ENCODE results near the gene CREB5.

The CREB5 gene

DNA sequence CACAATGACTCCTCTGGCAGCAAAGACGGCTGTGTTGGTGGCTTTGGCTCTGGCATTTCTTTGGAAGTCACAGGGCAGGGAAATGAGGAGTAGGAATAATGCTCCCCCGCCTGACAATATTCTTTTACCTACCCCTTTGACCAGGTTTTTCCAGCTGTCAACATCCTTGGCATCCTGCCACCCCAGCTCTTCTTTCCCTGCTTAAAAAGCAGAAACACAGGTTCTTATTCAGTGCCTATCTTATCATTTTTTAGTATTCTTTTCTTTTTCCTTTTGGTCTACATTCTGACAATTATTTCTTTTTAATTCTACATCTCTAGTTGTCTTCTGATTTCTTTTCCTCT is 97.7 kb downstream of the CREB5 start:
- no peak for DNase-seq (ENCODE audit: low read depth, low spot score)

- no peak for DNase-seq (ENCODE audit: low read depth, low spot score)
These were observed 100.5 kb downstream of the CREB5 start for GRCh38 chr7:28512668-28513440.

DNA sequence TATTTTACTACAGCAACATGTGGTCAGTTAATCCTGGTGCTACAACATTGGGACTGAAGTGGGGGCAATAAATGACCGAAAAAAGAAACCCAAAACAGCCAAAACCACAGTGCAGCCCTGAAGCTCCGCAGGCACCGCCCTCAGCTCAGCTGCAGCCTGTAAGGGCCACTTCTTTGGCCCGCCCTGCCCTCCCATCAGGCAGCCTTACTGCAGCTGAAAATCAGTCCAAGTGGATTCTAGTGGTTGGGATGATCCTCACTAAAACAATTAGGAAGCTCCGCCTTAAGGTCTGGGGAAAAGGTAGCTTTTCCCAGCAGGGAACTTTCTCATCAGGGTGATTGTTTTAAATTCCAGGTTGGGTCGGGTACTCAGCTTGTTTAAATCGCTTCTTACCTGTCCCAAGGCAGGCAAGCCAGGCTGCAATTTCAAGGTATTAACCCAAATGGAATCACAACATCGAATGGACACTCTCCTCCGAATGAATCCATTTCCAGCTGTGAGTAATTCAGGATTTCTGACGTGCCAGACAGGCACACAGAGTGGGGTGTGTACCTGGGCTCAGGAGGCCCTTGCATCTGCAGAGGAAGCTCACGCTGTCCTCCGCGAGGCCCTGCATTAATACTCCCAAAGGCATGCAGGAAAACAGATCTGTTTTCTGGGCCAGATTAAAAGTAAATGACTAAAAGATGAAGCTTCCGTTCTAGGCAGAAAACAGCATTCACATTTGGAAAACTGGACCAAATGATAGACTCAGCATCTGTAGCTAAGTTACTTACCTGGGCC is 104.3 kb downstream of the CREB5 start:
- peak; percentile 78 for DNase-seq (ENCODE audit: low read depth, low spot score)

GRCh38 chr7:28517206-28517605 is 104.9 kb downstream of the CREB5 start:
- DNase-seq (ENCODE audit: low read depth, low spot score) = peak; percentile 25

- DNase-seq (ENCODE audit: low read depth, low spot score) = no peak
These were observed 105.3 kb downstream of the CREB5 start for GRCh38 chr7:28517606-28518005.

DNA sequence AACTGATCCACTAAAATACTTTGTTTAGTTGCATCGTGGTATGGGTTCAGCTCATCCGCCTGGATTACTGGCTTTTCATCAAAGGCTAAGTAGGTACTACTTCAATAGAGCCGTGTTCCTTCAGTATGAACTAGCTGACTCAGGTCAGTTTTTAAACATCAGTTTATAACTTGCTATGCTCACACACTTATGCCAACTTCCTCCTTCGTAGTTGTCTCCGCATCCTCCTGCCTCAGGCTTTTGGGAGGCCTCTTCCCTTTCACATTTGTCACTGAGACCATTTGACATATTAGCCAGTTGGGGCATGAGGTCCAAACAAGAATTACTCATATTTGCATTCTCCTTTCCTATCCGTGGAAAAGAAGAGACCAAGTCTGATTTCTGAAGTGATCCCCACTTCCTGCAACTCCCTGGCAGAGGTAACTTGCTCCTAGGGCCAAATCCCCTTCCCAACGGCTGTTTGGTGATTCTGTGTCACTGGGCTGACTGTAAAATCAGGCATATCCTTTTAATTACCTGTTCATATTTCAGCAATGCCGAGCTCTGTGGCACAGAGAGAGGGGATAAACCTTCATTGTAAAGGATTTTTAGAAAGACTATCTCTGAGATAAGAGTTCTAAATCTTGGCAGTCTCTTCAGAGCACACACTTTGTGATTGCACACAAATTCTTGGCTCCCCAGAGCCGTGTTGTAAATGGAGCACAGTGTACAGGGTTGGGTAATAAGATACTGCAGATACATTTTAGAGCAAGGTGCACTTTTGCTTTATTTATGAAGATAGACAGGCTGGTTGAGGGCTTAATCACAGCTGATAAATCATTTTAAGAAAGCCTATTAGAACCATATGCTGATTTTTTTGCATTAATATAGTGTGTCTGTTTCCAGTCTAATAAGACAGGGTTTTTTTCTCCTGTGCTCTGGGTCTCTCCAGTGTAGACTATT is 108.0 kb downstream of the CREB5 start:
- no peak for DNase-seq (ENCODE audit: low read depth, low spot score)

- no peak for DNase-seq (ENCODE audit: low read depth, low spot score)
These were observed 112.7 kb downstream of the CREB5 start for GRCh38 chr7:28524978-28525377.

DNA sequence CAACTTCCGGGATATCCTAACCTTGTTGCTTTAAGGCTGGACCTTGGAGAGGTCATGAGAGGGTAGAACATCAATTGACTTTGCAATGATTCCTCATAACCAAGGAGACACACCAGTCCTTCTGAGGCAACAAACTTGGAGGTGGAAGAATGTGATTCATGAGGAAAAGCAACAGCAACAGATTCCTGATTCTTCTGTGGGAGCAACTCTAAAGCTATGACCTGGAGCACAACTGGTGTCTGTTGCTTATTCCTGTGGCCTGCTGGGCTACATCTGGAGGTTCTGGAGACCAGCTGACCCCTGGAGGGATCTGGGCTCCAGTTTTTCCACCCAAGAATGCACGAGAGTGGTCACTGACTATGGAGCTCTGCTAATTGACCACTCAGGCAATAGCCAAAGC is 116.6 kb downstream of the CREB5 start:
- DNase-seq (ENCODE audit: low read depth, low spot score) = no peak

- DNase-seq (ENCODE audit: low read depth, low spot score) = no peak
These were observed 117.4 kb downstream of the CREB5 start for GRCh38 chr7:28529755-28530154.

DNA sequence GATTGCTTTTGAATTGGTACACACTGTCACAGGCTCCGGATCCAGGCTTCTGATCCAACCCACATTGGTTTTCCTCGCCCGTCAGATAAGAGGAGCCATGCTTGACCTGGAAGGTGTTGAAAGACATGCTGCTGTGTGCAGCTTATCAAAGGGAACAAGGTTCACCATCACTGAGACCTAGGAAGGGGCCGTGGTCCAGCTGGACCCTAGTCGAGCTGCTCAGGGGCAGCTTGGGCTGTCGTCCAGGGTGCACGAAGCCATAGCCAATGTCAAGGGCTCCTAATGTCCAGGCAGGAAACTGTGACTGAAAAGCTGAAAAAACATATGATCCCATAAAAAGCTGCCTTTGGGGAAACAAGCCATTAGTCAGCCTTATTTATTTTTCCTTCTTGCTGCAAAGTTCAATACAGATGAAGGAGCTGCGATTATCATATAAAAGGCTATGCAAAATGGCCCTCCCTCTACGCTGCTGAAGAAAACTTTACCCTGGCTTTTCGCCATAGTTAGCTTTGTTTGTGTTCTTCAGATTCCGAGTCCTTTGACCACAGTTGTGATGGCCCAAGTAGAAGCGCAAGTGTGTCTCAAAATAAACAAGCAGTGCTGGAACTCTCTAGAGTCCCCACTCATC is 118.0 kb downstream of the CREB5 start:
- DNase-seq (ENCODE audit: low read depth, low spot score) = no peak

- no peak for DNase-seq (ENCODE audit: low read depth, low spot score)
These were observed 118.5 kb downstream of the CREB5 start for GRCh38 chr7:28530803-28531175.

GRCh38 chr7:28531291-28531690 is 119.0 kb downstream of the CREB5 start:
- no peak for DNase-seq (ENCODE audit: low read depth, low spot score)

DNA sequence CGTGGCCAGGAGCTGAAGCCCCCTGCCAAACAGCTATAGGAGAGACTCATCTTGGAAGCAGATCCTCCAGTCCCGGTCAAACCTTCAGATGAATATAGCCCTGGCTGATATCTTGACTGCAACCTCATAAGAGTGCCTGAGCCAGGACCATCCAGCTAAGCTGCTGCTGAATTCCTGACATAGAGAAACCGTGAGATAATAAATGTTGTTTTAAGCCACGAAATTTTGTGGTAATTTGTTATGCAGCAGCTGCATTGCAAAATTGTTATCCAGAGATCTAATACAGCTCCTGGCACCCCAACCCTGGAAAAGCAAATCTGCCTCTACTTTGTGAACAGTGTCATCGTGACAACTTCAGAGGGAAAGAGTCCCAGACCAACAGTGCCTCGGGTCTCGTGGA is 119.9 kb downstream of the CREB5 start:
- DNase-seq (ENCODE audit: low read depth, low spot score) = no peak

DNA sequence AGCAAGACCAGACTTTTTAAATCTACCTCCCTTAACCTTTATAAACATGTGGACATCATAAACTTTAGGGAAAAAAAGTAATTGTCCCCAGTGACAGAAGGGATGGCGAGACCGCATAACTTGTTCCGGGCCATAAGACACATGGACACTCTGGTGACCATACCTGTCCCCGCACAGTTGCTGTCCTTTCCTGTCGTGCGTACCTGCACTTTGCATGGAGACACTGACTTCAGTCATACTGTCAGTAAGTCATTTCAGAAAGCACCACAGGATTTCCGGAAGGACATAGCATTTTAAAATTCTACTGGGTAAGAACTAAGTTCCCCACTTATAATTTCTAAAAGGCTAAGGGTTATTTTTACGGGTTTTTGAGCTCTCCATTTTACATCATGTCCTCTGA is 120.9 kb downstream of the CREB5 start:
- DNase-seq (ENCODE audit: low read depth, low spot score) = no peak

DNA sequence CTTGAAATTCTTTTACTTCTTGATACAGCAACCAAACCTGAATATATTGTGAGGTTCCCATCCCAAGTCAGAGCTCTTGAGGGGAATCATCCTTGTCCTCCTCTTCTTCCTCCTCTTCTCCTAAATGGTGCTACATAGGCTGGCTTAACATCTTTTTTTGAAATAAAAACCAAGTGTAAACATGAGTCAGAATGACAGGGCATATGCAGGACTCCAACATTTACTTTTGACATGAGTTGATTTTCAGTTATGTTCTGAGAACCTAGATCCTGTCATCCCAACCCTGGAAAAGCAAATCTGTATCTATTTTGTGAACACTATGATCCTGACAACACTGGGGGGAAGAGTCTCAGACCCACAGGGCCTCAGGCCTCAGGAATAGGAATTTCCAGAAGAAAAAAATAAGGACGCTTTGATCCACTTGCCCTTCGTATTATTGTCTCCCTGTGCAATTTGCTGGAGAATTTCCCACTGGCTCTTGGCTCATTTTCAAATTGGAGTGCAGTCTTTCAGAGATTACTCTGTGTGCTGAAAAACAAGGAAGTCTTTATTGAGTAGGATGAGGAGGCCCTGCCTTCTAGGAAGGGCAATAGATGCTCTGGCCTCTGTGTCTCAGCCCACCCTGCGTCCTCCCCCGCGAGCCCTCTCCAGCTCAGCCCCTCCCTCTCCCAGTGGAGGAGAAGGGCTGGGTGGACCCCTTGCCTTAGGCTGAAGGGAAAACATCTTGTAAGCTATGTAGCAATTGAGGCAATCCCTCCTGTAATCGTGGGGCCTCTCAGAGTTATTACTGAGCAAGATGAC is 121.6 kb downstream of the CREB5 start:
- no peak for DNase-seq (ENCODE audit: low read depth, low spot score)

- DNase-seq (ENCODE audit: low read depth, low spot score) = peak; percentile 85
These were observed 123.9 kb downstream of the CREB5 start for GRCh38 chr7:28536259-28536658.

- no peak for DNase-seq (ENCODE audit: low read depth, low spot score)
These were observed 127.1 kb downstream of the CREB5 start for GRCh38 chr7:28539289-28539981.

DNA sequence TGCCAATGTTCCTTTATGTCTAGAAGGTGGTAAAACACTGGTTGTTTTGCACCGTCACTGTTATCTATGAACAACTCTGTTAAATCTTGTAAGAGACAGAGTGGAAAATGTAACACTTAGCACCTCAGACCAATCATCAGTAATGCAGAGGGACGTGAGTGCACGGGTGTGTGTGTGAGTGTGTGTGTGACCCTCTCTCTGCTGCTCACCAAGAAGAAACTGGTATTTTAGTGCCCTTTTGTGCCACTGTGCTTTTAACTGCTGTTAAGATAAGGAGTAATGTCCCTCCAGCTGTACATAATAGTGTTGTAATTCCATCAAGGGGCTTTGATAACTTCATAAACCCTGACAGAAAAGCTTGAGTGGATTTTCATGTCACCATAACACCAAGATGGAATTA is 130.1 kb downstream of the CREB5 start:
- no peak for DNase-seq (ENCODE audit: low read depth, low spot score)

DNA sequence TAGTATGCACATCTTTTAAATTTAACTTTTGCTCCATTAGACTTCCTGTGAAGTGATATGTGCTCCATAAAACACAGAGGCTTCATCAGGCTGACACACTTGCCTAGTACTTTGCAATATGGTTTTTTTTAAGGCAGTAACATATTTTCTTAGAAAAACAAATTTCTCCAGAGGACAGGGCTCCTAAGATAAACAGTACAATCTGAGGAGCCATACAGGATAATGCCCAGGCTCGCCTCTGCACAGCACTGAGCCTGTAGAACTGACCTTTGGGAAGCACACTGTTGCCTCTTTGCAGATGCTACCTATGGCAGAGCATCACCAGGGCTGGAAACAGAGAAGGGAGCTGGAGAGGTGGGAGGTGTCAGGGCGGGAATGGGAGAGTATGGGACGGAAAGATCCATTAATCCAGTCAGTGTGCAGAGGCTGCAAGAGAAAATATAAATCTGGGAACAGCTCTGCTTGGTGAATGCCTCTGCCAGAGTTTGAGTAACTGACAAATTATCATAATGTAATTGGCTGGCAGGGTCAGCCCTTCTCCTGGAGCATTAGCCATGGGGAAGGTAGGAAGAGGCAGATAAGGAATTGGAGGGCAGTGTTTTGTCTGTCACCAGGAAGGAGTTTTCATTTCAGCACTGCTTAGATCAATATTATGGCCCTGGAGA is 132.3 kb downstream of the CREB5 start:
- DNase-seq (ENCODE audit: low read depth, low spot score) = no peak

GRCh38 chr7:28546067-28546466 is 133.7 kb downstream of the CREB5 start:
- DNase-seq (ENCODE audit: low read depth, low spot score) = no peak

All from ELF-1 (cell line).